ENCODE results near the gene FHIT. TPM values are rescaled to one million over a fixed set of nuclear protein-coding genes. Genes with fewer than 3 reads are reported as not detected.

The FHIT gene
- total and polyA plus RNA-seq, 4 donors = 2.1 to 14.7 (median 6.6) TPM

- peaks cover 0 to 2% (median 0%) of the 10 kb centered on the region in 4 donors for H3K9me3 ChIP-seq (ENCODE audit: control insufficient read depth in 4 of 4, low read length in 3 of 4)
- H3K4me1 ChIP-seq (ENCODE audit: control insufficient read depth in 4 of 4, insufficient read depth in 4 of 4, low read length in 3 of 4) = no peaks in the 10 kb centered on the region
- H3K9ac ChIP-seq (ENCODE audit: low read depth in 1 of 2, low read length in 2 of 2) = no peak overlapping the region
- H3K4me3 ChIP-seq (ENCODE audit: low read depth in 1 of 3, low read length in 3 of 3) = no peak overlapping the region
- no peaks in the 10 kb centered on the region for H3K27me3 ChIP-seq (ENCODE audit: control insufficient read depth in 4 of 4, insufficient read depth in 4 of 4, low read length in 3 of 4)
- no peak for DNase-seq (ENCODE audit: low spot score)
- H3K27ac ChIP-seq (ENCODE audit: low read depth in 1 of 2, low read length in 2 of 2) = no peak overlapping the region
- 84% methylated on average over 4 of the region's 4 CpGs for WGBS
- TF ChIP-seq RXRA (IDR thresholded peaks at IDR 0.05) (no peak), YY1 (IDR thresholded peaks at IDR 0.05) (no peak), SP1 (IDR thresholded peaks at IDR 0.05) (no peak), FOXA2 (IDR thresholded peaks at IDR 0.05) (no peak), TAF1 (conservative IDR thresholded peaks at IDR 0.05) (no peak), ZBTB33 (IDR thresholded peaks at IDR 0.05) (no peak), NR2F2 (IDR thresholded peaks at IDR 0.05) (no peak), ATF3 (IDR thresholded peaks at IDR 0.05) (no peak), FOXA1 (IDR thresholded peaks at IDR 0.05) (no peak), MAX (IDR thresholded peaks at IDR 0.05) (no peak), HNF4A (conservative IDR thresholded peaks at IDR 0.05) (no peak), JUND (IDR thresholded peaks at IDR 0.05) (no peak), RAD21 (IDR thresholded peaks at IDR 0.05) (no peak)
- no peaks in the 10 kb centered on the region for H3K36me3 ChIP-seq (ENCODE audit: control insufficient read depth in 4 of 4, insufficient read depth in 3 of 4, low read depth in 1 of 4, low read length in 3 of 4)
Measured at GRCh38 chr3:60095516-60095915, 1155.7 kb downstream of the FHIT start.

- no peaks in the 10 kb centered on the region for H3K4me1 ChIP-seq (ENCODE audit: control insufficient read depth in 4 of 4, insufficient read depth in 4 of 4, low read length in 3 of 4)
- no peak for TF ChIP-seq ATF3 (IDR thresholded peaks at IDR 0.05)
- TF ChIP-seq RXRA (IDR thresholded peaks at IDR 0.05) = no peak
- no peak for TF ChIP-seq HNF4A (conservative IDR thresholded peaks at IDR 0.05)
- no peak for TF ChIP-seq ZBTB33 (IDR thresholded peaks at IDR 0.05)
- TF ChIP-seq REST (IDR thresholded peaks at IDR 0.05) = no peak
- no peak for TF ChIP-seq FOXA2 (IDR thresholded peaks at IDR 0.05)
- TF ChIP-seq HNF4G (IDR thresholded peaks at IDR 0.05) = no peak
- TF ChIP-seq NR2F2 (IDR thresholded peaks at IDR 0.05) = no peak
- TF ChIP-seq FOXA1 (IDR thresholded peaks at IDR 0.05) = no peak
- no peak for TF ChIP-seq MAX (IDR thresholded peaks at IDR 0.05)
- no peak for TF ChIP-seq CTCF (IDR thresholded peaks at IDR 0.05; ENCODE audit: low read depth, low read length, missing input control)
- no peak for TF ChIP-seq GABPA (IDR thresholded peaks at IDR 0.05 in 1 of 2, conservative IDR thresholded peaks at IDR 0.05 in 1 of 2)
- TF ChIP-seq EGR1 (IDR thresholded peaks at IDR 0.05; ENCODE audit: low read depth in 2 of 2) = no peak
- no peak for TF ChIP-seq JUND (IDR thresholded peaks at IDR 0.05)
- no peak for TF ChIP-seq YY1 (IDR thresholded peaks at IDR 0.05)
- TF ChIP-seq RAD21 (IDR thresholded peaks at IDR 0.05) = no peak
- no peak for TF ChIP-seq TAF1 (conservative IDR thresholded peaks at IDR 0.05)
- TF ChIP-seq SP1 (IDR thresholded peaks at IDR 0.05) = no peak
- H3K4me3 ChIP-seq (ENCODE audit: low read depth in 1 of 3, low read length in 3 of 3) = no peak overlapping the region
- no peak overlapping the region for H3K27ac ChIP-seq (ENCODE audit: low read depth in 1 of 2, low read length in 2 of 2)
- peaks cover 0 to 2% (median 0%) of the 10 kb centered on the region in 4 donors for H3K9me3 ChIP-seq (ENCODE audit: control insufficient read depth in 4 of 4, low read length in 3 of 4)
- H3K36me3 ChIP-seq (ENCODE audit: control insufficient read depth in 4 of 4, insufficient read depth in 3 of 4, low read depth in 1 of 4, low read length in 3 of 4) = no peaks in the 10 kb centered on the region
- H3K27me3 ChIP-seq (ENCODE audit: control insufficient read depth in 4 of 4, insufficient read depth in 4 of 4, low read length in 3 of 4) = no peaks in the 10 kb centered on the region
- DNase-seq (ENCODE audit: low spot score) = no peak
- WGBS = 87% methylated on average over 3 of the region's 3 CpGs
- H3K9ac ChIP-seq (ENCODE audit: low read depth in 1 of 2, low read length in 2 of 2) = no peak overlapping the region
Measured at GRCh38 chr3:60094392-60094947, 1156.8 kb downstream of the FHIT start.

Measured in liver (tissue), 9 donors.